ENCODE data around the gene ADORA1. TPM values are rescaled to one million over a fixed set of nuclear protein-coding genes. Genes with fewer than 3 reads are reported as not detected.

Gene ADORA1
- polyA plus RNA-seq, 1 of the 3 experiments (the other 2 are of a cell fraction): 4.8 TPM

DNA sequence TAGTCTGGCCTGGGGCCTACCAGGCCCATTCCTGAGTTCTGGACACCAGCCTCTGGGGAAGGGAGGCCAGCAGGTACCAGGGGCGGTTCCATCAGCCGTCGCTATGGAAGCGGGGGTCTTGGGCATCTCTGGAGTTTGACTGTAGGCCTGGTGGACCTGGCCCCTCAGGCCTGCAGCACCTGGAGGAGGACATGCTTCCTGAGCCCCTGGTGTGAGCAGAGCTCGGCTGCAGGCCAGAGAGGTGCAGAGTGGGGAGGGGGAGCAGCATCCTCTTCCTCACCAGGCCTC is 40.3 kb downstream of the ADORA1 start (continued):
- TF ChIP-seq, protein P1, sequence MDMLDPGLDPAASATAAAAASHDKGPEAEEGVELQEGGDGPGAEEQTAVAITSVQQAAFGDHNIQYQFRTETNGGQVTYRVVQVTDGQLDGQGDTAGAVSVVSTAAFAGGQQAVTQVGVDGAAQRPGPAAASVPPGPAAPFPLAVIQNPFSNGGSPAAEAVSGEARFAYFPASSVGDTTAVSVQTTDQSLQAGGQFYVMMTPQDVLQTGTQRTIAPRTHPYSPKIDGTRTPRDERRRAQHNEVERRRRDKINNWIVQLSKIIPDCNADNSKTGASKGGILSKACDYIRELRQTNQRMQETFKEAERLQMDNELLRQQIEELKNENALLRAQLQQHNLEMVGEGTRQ (IDR thresholded peaks at IDR 0.05; ENCODE audit: borderline replicate concordance, low read depth, low read length): no peak
- no peak for TF ChIP-seq POLR2AphosphoS5 (IDR thresholded peaks at IDR 0.05; ENCODE audit: low read depth, low read length)
- no peak for TF ChIP-seq RXRA (IDR thresholded peaks at IDR 0.05; ENCODE audit: borderline replicate concordance, low read depth)
- no peak for TF ChIP-seq RFX5 (IDR thresholded peaks at IDR 0.05; ENCODE audit: low read length)
- TF ChIP-seq, protein P2, sequence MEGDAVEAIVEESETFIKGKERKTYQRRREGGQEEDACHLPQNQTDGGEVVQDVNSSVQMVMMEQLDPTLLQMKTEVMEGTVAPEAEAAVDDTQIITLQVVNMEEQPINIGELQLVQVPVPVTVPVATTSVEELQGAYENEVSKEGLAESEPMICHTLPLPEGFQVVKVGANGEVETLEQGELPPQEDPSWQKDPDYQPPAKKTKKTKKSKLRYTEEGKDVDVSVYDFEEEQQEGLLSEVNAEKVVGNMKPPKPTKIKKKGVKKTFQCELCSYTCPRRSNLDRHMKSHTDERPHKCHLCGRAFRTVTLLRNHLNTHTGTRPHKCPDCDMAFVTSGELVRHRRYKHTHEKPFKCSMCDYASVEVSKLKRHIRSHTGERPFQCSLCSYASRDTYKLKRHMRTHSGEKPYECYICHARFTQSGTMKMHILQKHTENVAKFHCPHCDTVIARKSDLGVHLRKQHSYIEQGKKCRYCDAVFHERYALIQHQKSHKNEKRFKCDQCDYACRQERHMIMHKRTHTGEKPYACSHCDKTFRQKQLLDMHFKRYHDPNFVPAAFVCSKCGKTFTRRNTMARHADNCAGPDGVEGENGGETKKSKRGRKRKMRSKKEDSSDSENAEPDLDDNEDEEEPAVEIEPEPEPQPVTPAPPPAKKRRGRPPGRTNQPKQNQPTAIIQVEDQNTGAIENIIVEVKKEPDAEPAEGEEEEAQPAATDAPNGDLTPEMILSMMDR (IDR thresholded peaks at IDR 0.05): no peak
- TF ChIP-seq RCOR1 (IDR thresholded peaks at IDR 0.05; ENCODE audit: low read length): no peak
- TF ChIP-seq NRF1 (IDR thresholded peaks at IDR 0.05; ENCODE audit: low read depth, low read length): no peak

DNA sequence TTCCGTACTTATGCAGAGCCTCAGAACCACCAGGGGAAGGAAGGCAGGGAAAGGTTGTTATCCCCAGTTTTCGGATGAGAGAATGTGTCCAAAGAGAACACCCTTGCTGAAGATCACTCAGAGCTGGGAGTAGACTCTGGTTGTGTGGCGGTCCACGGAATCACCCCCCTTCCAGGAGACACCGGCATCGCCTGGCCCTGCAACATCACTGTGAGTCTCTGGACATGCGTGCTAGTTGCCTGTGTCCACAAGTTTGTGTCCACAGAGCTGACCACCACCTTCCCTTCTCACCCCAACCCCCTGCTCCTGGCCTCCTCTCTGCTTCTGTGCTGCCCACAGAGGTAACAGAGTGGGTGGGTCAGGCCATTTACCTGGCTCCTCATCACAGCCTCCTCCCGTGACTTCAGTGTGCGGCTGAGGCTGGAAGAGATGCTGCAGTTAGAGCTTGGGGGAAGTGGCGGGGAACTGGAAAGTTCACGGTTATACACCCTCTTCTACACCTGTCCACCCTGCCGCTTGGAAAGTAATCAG is 40.8 kb downstream of the ADORA1 start:
- Histone ChIP-seq H3F3A (replicated peaks; ENCODE audit: insufficient read depth) (no peaks in the 10 kb centered on the region), H3K4me3 (ENCODE audit: low read depth in 2 of 2, low read length in 1 of 2) (no peak overlapping the region), H3K9me2 (no peaks in the 10 kb centered on the region), H3K27ac (ENCODE audit: low read depth in 2 of 2, low read length in 1 of 2) (no peak overlapping the region), H3K4me1 (ENCODE audit: control insufficient read depth in 1 of 2, insufficient read depth in 2 of 2, low read depth in 1 of 2, low read length in 1 of 2) (no peaks in the 10 kb centered on the region), H3K79me2 (ENCODE audit: insufficient read depth) (no peaks in the 10 kb centered on the region), H3K9me3 (no peaks in the 10 kb centered on the region), H4K20me1 (ENCODE audit: insufficient read depth) (no peaks in the 10 kb centered on the region), H3K36me3 (replicated peaks in 1 of 2; ENCODE audit: control insufficient read depth in 1 of 2, insufficient read depth in 2 of 2, low read length in 1 of 2) (no peaks in the 10 kb centered on the region), H3K4me2 (no peak overlapping the region), H2AFZ (ENCODE audit: low read depth) (no peak overlapping the region), H3K27me3 (ENCODE audit: insufficient read depth) (no peaks in the 10 kb centered on the region), H3K9ac (no peak overlapping the region)
- no peak for DNase-seq
- ChIA-PET POLR2A (no interaction called here), CTCF (interaction anchor here (0.9 to 2.6 kb wide), 6 partner anchors 10 to 129 kb away, joined by 3 to 12 read pairs (median 4); no protein-coding TSS in a partner anchor)
- WGBS (ENCODE audit: low lambda C conversion rate): 89% methylated on average over 12 of the region's 12 CpGs
- no peak for TF ChIP-seq RCOR1 (IDR thresholded peaks at IDR 0.05; ENCODE audit: low read length)
- no peak for TF ChIP-seq TEAD4 (IDR thresholded peaks at IDR 0.05; ENCODE audit: borderline replicate concordance, insufficient read depth)
- TF ChIP-seq FOXJ3 (CRISPR knock-in tag; IDR thresholded peaks at IDR 0.05): no peak
- TF ChIP-seq, protein P2 (IDR thresholded peaks at IDR 0.05): no peak

DNA sequence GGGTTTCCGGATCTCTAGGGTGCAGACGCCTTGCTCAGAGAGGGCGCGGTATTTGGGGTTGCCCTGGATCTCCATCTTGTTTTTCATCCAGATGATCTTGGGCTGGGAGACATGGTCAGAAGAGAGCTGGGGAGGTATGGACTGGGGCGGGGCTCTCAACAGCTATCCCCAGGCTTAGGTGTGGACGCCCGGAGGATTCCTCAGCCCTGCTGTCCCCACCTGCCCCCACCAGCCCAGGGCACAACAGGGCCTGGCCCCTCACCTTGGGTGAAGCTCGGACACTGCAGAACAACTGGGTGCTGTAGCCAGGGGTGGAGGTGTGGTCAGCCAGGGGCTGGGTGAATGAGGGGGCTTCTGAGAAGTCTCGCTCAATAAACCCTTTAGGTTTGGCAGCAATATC is 41.5 kb downstream of the ADORA1 start:
- ChIA-PET CTCF (interaction anchor here (1.2 to 2.6 kb wide), 6 partner anchors 10 to 130 kb away, joined by 3 to 12 read pairs (median 4); no protein-coding TSS in a partner anchor), POLR2A (no interaction called here)
- no peak overlapping the region for H3K4me2 ChIP-seq
- no peaks in the 10 kb centered on the region for H3K79me2 ChIP-seq (ENCODE audit: insufficient read depth)
- H3K9ac ChIP-seq: no peak overlapping the region
- no peaks in the 10 kb centered on the region for H3F3A ChIP-seq (replicated peaks; ENCODE audit: insufficient read depth)
- H3K9me2 ChIP-seq: no peaks in the 10 kb centered on the region
- no peak overlapping the region for H2AFZ ChIP-seq (ENCODE audit: low read depth)
- H4K20me1 ChIP-seq (ENCODE audit: insufficient read depth): no peaks in the 10 kb centered on the region
- no peak overlapping the region for H3K4me3 ChIP-seq (ENCODE audit: low read depth in 2 of 2, low read length in 1 of 2)
- H3K4me1 ChIP-seq (ENCODE audit: control insufficient read depth in 1 of 2, insufficient read depth in 2 of 2, low read depth in 1 of 2, low read length in 1 of 2): peaks cover 0 to 4% of the 10 kb centered on the region in 2 experiments; a peak in 1 of 4 replicates
- DNase-seq: no peak
- H3K27me3 ChIP-seq (ENCODE audit: insufficient read depth): no peaks in the 10 kb centered on the region
- TF ChIP-seq RXRA (IDR thresholded peaks at IDR 0.05; ENCODE audit: borderline replicate concordance, low read depth): no peak
- no peak for TF ChIP-seq JUND (IDR thresholded peaks at IDR 0.05)
- no peak for TF ChIP-seq NFIC (IDR thresholded peaks at IDR 0.05; ENCODE audit: borderline replicate concordance)
- TF ChIP-seq TCF12 (IDR thresholded peaks at IDR 0.05): no peak
- TF ChIP-seq FOXJ3 (CRISPR knock-in tag; IDR thresholded peaks at IDR 0.05): no peak
- TF ChIP-seq TEAD4 (IDR thresholded peaks at IDR 0.05; ENCODE audit: borderline replicate concordance, insufficient read depth): no peak
- TF ChIP-seq FOSL2 (IDR thresholded peaks at IDR 0.05; ENCODE audit: borderline replicate concordance, low read depth): no peak
- TF ChIP-seq GATA2 (CRISPR knock-in tag; IDR thresholded peaks at IDR 0.05): no peak
- TF ChIP-seq, protein P3, sequence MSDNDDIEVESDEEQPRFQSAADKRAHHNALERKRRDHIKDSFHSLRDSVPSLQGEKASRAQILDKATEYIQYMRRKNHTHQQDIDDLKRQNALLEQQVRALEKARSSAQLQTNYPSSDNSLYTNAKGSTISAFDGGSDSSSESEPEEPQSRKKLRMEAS (IDR thresholded peaks at IDR 0.05; ENCODE audit: low read depth): no peak
- no peak for TF ChIP-seq GABPA (IDR thresholded peaks at IDR 0.05; ENCODE audit: low read depth)
- TF ChIP-seq RFX5 (IDR thresholded peaks at IDR 0.05; ENCODE audit: low read length): no peak
- no peak for TF ChIP-seq FOXM1 (IDR thresholded peaks at IDR 0.05; ENCODE audit: low read depth)
- no peaks in the 10 kb centered on the region for H3K36me3 ChIP-seq (replicated peaks in 1 of 2; ENCODE audit: control insufficient read depth in 1 of 2, insufficient read depth in 2 of 2, low read length in 1 of 2)
- WGBS (ENCODE audit: low lambda C conversion rate): 92% methylated on average over 5 of the region's 9 CpGs
- H3K9me3 ChIP-seq: no peaks in the 10 kb centered on the region
- H3K27ac ChIP-seq (ENCODE audit: low read depth in 2 of 2, low read length in 1 of 2): no peak overlapping the region

All from SK-N-SH (cell line).